ENCODE measurements around the gene LINGO3. TPM values are rescaled to one million over a fixed set of nuclear protein-coding genes. Genes with fewer than 3 reads are reported as not detected.

LINGO3 gene
- total and polyA plus RNA-seq, 2 of the 8 experiments (the other 6 are each of a cell fraction or from before 2014, with no cell fraction given), result 0.59 TPM; not detected in 1

GRCh38 chr19:2261438-2262172 lies 46.3 kb downstream of the LINGO3 start (continued):
- TF ChIP-seq HDAC2 (IDR thresholded peaks at IDR 0.05; ENCODE audit: borderline replicate concordance in 1 of 2, low read depth in 2 of 2, low read length in 2 of 2) (no peak), EP300 (IDR thresholded peaks at IDR 0.05; ENCODE audit: borderline replicate concordance in 1 of 2, low read depth in 2 of 2, low read length in 2 of 2) (no peak), CBX8 (IDR thresholded peaks at IDR 0.05; ENCODE audit: borderline replicate concordance, low read depth, low read length) (no peak), BACH1 (IDR thresholded peaks at IDR 0.05; ENCODE audit: low read length) (no peak), CREB1 (IDR thresholded peaks at IDR 0.05) (peak; percentile 51; the same call in 1 of the 2 replicates), YY1 (IDR thresholded peaks at IDR 0.05; ENCODE audit: low read depth, low read length) (peak; percentile 87), CEBPB (IDR thresholded peaks at IDR 0.05; ENCODE audit: low read depth, low read length) (no peak)
